GM12801 (cell line): ENCODE data around the gene MAPK6.

Source experiments
- TF ChIP-seq, protein P1 (sequence below): IDR thresholded peaks from one replicate; pipeline ENCODE4 v1.5.1; 2011; ENCODE audit warnings: control low read depth; ENCODE audit not compliant: insufficient read length; ENCODE audit errors: extremely low read depth

MAPK6 gene

DNA sequence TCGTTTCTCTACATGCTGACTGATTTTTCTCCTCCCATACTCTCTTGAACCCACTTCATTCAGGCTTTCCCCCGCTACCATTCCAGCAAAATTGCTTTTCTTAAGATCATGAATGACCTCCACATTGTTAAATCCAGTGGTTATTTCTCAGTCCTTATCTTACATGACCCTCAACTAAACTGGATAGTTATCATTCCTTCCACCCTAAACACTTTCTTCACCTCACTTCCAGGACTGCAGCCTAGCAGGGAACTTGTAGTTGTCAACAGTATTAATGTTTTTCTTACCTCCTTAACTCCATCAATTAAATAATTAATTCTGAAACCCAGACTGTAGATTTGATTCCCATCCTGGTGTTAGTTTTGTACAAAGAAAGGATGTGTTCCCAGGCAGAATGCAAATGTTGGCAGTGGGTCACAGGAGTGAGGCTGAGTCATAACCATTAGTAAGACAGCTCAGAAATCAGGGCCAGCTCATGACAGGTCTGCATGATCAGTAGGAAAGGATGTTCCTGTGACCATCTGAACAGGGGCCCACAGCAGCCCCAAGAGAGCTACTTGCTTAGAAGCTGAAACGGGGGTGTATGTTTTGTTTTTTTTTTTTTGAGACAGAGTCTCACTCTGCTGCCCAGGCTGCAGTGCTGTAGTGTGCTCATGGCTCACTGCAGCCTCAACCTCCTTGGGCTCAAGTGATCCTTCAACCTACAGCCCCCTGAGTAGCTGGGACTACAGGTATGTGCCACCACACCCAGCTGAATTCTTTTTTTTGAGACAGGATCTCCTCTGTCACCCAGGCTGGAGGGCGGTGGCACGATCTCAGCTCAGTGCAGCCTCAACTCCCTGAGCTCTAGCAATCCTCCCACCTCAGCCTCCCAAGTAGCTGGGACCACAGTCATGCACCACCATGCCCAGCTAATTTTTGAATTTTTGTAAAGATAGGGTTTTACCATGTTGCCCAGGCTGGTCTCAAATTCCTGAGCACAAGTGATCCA lies 84.5 kb downstream of the MAPK6 start:
- TF ChIP-seq, protein P1, sequence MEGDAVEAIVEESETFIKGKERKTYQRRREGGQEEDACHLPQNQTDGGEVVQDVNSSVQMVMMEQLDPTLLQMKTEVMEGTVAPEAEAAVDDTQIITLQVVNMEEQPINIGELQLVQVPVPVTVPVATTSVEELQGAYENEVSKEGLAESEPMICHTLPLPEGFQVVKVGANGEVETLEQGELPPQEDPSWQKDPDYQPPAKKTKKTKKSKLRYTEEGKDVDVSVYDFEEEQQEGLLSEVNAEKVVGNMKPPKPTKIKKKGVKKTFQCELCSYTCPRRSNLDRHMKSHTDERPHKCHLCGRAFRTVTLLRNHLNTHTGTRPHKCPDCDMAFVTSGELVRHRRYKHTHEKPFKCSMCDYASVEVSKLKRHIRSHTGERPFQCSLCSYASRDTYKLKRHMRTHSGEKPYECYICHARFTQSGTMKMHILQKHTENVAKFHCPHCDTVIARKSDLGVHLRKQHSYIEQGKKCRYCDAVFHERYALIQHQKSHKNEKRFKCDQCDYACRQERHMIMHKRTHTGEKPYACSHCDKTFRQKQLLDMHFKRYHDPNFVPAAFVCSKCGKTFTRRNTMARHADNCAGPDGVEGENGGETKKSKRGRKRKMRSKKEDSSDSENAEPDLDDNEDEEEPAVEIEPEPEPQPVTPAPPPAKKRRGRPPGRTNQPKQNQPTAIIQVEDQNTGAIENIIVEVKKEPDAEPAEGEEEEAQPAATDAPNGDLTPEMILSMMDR: no peak

DNA sequence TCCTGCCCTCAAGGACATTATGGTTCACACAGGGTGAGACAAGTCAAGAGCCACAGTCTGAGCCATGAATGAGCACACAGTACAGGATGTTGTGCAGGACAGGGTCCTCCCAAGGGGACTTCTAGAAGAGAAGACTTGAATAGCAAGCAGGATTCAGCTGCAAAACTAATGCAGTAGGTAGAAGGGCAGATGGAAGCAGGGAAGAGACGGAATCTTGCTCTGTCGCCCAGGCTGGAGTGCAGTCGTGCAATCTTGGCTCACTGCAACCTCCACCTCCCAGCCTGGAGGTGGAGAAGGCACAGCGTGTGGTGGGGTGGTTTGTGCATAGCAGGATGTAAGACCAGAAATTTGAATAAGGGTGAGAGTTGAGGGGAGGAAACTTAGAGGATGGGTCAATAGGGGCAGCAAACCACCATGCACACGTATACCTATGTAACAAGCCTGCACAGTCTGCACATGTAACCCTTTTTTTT lies 85.5 kb downstream of the MAPK6 start:
- TF ChIP-seq, protein P1: no peak

DNA sequence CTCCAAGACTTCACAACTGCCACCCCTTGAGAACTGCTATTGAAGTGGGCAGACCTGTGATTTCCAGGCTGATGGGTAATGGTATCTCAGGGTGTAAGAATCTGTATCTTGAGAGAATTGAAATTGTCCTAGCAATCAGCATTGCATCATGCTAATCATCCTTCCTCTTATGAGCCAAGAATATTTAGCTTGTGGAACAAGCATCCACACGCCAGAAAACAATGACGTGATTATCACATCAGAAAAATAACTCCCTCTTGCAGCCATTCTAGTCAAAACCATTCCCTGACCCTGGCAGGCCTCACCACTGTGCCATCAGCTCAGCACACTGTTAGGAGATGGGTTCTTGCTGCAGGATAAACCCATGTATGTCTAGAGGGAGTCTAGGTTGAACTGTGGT lies 86.8 kb downstream of the MAPK6 start:
- TF ChIP-seq, protein P1: no peak

DNA sequence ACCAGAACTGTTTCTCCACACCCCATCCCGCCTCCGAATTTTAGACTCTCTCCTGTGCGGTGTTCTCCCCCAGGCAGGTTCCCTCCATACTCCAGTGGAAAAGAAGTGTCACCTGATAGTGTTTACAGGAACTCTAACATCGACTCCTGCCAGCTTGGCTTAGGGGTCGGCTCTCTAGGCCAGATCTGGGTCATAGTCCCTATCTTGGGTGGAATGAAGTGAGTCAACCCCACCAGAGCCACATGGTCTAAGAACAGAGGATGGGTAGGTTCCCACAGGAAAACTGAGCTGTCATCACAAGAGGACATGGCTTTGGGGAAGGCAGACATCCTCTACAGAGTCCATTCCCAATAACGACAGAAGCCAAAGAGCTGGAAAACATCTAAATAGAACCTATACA lies 87.6 kb downstream of the MAPK6 start:
- TF ChIP-seq, protein P1: no peak

DNA sequence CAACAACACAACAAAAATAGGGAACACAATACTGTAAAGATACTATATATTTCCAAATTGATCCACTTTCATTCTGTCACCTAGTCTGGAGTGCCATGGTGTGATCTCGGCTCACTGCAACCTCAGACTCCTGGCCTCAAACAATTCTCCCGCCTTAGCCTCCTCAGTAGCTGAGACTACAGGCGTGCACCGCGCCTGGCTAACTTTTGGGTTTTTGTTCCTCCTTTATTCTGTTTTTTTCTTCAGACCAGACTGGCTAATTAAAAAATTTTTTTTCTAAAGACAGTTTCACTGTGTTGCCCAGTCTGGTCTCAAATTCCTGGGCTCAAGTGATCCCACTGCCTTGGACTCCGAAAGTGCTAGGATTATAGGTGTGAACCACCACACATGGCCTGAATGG lies 88.2 kb downstream of the MAPK6 start:
- TF ChIP-seq, protein P1: no peak

DNA sequence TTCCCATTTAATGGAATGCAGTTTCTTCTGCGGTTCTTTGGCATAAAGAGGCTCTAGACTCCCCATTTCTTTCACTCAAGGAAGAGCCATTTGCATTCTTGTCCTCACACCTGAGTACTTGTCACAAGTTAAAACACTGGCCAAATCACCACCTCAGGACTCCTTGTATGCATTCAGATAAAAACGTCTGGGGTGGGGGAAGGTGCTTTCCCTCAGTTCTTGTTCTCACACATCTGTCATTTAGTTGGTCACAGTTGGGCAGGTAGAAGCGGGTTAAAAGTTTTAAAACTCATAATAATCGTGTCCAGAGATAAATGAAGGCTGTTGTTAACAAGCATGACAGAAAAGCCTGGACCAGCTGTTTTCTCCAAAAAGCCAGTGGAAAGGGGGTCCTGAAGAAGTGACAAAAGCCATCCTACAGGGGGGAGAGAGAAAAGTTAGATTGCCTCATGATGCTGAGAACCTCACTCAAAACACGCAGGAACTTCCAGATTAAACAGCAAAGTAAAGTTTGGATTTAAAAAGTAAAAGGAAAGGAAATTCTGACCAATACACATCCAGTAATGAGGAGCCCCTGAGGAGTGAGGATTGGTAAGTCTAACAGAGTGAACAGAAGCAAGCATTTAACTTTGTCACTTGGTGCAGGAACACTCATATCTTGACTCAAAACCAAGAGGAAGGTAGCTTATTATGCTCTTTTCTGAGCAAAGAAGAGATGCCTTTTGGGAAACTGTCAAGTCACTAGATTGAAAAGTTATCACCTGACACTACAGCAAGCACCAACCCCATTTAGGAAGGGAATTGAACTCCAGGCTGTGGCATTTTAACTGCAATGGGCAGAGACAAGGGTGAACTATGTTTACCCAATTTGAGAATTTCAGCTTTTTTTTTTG lies 90.8 kb downstream of the MAPK6 start:
- TF ChIP-seq, protein P1: no peak
